GM12891 (cell line): ENCODE results near the gene TRAPPC10.

Experiments
- DNase-seq: peaks from one replicate; pipeline ENCODE4 v3.0.0; 2011; ENCODE audit warnings: low spot score; ENCODE audit not compliant: insufficient read length
- FAIRE-seq: peaks from 2 replicates; lab custom pipeline; 2011; peaks lifted over from hg19 to GRCh38; lab: Jason Lieb, UNC
- PAX5 ChIP-seq: IDR thresholded peaks from 2 replicates; pipeline ENCODE4 v1.6.1; 2011; ENCODE audit warnings: low read length, moderate library complexity, mild to moderate bottlenecking; ENCODE audit not compliant: insufficient read depth, severe bottlenecking
- POLR2A ChIP-seq: IDR thresholded peaks from 2 replicates; pipeline ENCODE4 v1.6.1; 2011; ENCODE audit warnings: low read depth, low read length, control low read depth
- POLR2AphosphoS5 ChIP-seq: IDR thresholded peaks from 2 replicates; pipeline ENCODE4 v1.6.1; 2011; ENCODE audit warnings: low read depth, low read length, control low read depth
- POU2F2 ChIP-seq: IDR thresholded peaks from 2 replicates; pipeline ENCODE4 v1.6.1; 2011; ENCODE audit warnings: low read depth, mild to moderate bottlenecking, control low read depth, low read length, moderate library complexity
- SPI1 ChIP-seq: IDR thresholded peaks from 2 replicates; pipeline ENCODE4 v1.6.1; 2011; ENCODE audit warnings: low read depth, low read length, control low read depth
- TAF1 ChIP-seq: IDR thresholded peaks from 2 replicates; pipeline ENCODE4 v1.6.1; 2011; ENCODE audit warnings: low read depth, low read length, control low read depth

The TRAPPC10 gene

DNA sequence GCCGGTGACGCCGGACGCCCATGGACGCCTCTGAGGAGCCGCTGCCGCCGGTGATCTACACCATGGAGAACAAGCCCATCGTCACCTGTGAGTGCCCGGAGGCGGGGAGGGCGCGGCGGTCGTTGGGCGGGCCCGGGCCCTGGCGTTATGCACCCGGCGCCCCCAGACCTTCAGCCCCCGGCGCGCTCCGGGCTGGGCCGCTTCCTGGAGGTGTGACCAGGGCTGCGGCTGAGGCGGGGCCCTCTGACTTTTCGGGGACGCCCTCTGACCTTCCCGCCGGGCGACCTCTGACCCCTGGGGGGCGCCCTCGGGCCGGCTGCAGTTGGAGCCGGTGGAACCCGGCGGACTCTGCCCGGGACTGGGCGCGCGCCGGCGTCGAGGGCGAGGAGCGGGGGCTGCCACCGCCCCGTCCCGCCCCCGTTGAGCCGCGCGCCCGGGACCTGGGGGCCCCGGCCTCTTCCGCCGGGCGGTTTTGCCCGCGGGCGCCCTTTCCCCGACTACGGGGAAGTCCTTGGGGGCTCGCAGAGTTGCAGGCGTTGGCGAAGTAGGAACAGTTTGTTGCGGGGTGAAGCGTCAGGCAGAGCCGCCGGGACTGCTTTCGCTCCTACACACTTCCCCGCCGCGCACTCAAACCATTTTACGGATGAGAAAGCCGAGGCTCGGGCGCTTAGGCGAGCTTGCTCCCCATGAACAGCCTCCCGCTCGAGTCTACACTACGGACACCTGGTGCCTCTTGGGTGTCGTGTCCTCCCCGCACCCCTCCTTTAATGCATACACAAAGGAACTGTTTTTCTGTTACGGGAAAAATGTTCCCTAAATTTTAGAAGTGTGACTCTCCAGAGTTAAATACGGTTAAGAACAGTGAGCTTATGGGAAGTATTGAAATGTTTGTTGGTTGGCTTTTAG, 618 bp downstream of the TRAPPC10 start:
- no peak for TF ChIP-seq POLR2AphosphoS5
- 0 out of 2 replicates have a peak, but pooled peaks have one; percentile 13 for TF ChIP-seq SPI1
- FAIRE-seq (no peak), DNase-seq (peak; percentile 85)

DNA sequence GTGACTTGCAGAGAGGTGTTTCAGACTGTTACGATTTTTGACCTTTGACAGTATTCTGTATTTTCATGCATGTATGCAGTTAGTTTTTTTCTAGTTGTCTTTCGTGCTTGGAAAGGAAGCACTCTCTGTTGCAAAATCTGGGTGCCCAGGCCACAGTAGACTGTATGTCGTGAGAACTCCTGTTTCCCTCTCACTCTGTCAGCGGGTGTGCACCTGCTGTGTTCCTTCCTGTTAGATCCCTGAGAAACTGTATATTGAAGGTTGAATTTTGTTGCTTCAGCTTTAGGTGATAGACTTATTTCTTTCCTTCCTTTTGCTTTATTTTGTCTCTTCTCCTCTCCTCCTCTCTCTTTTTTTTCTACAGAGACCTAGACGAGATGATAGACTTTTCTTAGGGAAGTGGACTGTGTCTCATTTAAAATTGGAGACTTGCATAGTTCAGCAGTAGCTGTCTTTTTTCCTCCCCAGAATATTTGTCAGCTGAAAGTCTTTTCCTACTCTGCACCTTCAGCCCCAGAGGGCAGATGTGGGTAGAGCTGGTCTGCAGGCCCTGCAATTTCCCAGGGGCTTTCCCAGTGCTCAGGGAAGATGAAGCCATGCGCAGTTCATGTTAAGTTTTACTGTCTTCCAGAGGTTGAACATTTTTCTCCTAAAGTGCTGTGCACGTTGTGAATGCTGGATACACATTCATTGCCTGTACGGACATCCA, 1.4 kb downstream of the TRAPPC10 start:
- DNase-seq = no peak
- peak; percentile 61 for FAIRE-seq
- TF ChIP-seq POU2F2 (no peak), POLR2A (no peak), TAF1 (no peak), PAX5 (no peak), SPI1 (no peak), POLR2AphosphoS5 (no peak)

DNA sequence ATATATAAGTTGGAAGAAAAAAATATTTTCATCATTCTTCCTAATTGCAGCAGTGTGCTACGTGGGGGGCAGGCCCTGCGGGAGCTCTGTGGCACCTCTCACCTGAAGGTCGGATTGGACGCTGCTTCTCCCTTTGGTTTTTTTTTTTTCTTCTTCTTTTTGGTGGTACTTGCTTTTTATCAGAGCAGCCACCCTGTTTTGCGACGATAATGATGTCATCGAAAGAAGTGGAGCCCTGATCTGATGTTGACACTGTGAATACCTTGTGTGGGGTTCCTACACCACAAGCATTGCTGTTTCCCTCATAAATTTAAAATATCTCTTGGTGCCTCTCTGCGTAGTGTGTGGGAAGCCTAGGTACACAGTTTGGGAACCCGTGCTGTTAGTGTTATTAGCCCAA, 5.5 kb downstream of the TRAPPC10 start:
- FAIRE-seq = no peak
- no peak for DNase-seq
- no peak for TF ChIP-seq SPI1
- no peak for TF ChIP-seq POLR2AphosphoS5
- no peak for TF ChIP-seq POLR2A
- TF ChIP-seq PAX5 = no peak
- no peak for TF ChIP-seq POU2F2
- TF ChIP-seq TAF1 = no peak

DNA sequence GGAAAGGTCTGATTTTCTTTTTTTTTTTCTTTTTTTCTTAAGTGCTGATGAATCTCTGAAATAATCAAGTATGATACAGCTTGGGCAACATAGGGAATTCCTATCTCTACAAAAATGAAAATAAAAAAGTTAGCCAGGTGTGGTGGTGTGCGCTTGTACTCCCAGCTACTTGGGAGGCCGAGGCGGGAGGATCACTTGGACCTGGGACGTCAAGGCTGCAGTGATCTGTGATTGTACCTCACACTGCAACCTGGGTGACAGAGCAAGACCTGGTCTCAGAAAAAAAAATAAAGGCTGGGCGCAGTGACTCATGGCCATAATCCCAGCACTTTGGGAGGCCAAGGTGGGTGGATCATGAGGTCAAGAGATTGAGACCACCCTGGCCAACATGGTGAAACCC, 6.0 kb downstream of the TRAPPC10 start:
- DNase-seq (no peak), FAIRE-seq (no peak)
- TF ChIP-seq POLR2A = no peak
- TF ChIP-seq POU2F2 = no peak

DNA sequence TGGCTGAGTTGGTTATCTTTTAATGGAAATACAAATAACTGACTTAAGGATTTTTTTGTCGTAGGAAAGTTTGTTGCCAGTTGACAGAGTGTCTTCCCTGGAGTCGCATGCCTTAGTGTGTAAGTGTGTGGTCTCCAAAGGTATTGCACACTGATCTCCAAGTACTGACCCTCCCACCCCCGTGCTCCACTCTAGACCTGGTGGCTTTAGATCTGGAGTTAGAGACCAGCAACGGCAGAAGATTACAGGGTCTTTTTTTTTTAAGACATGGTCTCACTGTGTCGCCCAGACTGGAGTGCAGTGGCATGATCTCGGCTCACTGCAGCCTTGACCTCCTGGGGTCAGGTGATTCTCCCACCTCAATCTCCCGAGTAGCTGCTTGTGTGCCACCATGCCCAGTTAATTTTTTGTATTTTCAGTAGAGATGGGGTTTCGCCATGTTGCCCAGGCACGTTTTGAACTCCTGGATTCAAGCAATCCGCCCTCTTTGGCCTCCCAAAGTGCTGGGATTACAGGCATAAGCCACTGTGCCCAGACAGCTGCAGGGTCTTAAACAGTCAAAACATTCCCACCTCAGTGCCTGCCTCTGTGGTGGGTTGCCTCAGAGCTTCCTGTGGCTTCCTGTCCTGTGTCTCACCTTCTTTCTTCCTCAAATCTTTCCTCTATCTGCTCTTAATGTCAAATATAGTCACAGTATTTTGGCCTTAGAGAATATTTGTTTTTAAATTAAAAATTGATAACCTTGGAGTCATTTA, 6.9 kb downstream of the TRAPPC10 start:
- FAIRE-seq (no peak), DNase-seq (no peak)
- no peak for TF ChIP-seq TAF1
- TF ChIP-seq POLR2AphosphoS5 = no peak
- no peak for TF ChIP-seq POLR2A
- TF ChIP-seq POU2F2 = no peak
- TF ChIP-seq PAX5 = no peak
- no peak for TF ChIP-seq SPI1

DNA sequence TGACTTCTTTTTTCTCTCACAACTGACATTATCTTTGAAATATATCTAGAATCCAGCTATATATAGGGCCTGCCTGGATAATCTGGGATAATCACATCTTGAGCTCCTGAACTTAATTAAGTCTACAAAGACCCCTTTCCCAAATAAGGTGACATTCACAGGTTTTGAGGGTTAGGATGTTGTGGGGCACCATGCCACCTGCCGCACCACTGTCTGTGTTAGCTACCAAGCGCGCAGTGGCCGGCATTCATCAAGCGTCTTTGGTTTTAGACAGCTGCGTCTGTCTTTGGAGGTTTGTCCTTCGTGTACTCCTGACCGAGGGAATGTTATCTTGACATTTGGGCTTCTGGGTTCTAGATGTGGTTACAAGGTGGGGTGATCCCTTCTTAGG, 7.5 kb downstream of the TRAPPC10 start:
- TF ChIP-seq PAX5 (no peak), POLR2AphosphoS5 (no peak), TAF1 (no peak), POLR2A (no peak), POU2F2 (no peak), SPI1 (no peak)
- no peak for FAIRE-seq
- DNase-seq = no peak

DNA sequence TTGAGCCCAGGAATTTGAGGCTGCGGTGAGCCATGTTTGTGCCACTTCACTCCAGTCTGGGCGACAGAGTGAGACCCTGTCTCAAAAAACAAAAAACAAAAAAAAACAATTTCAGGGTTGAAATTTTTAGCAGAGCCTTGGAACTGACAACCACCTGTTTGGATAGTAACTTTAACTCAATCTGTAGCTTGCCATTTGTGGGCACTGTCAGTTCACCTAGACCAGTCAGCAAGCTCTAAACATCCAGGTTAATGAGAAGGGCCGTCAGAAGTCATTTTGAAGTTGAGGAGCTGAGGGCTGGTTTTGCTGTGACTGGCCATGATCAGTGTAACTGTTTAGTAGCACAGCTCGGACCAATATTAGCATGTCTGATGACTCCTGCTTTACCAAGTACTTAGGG, 8.4 kb downstream of the TRAPPC10 start:
- TF ChIP-seq SPI1 (no peak), PAX5 (no peak), POU2F2 (no peak), POLR2A (no peak), POLR2AphosphoS5 (no peak), TAF1 (no peak)
- FAIRE-seq (no peak), DNase-seq (no peak)

DNA sequence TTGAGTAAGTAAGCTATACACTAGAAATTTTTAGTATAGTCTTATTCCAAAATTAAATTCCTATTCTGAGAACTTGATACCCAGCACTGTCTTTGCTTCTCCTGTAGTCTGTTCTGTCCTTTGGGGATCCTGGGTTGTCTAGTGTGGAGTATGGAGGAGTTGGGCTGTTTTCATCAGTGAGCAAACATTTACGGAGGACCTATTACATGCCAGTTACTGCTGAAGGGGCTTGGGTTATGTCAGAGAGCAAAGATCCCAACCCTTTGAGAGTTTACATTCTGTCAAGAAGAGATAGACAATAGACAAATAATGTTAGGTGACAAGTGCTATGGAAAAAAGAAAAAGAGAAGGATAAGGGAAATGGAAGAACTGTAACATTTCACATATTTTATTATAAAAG, 9.0 kb downstream of the TRAPPC10 start:
- DNase-seq (no peak), FAIRE-seq (no peak)

DNA sequence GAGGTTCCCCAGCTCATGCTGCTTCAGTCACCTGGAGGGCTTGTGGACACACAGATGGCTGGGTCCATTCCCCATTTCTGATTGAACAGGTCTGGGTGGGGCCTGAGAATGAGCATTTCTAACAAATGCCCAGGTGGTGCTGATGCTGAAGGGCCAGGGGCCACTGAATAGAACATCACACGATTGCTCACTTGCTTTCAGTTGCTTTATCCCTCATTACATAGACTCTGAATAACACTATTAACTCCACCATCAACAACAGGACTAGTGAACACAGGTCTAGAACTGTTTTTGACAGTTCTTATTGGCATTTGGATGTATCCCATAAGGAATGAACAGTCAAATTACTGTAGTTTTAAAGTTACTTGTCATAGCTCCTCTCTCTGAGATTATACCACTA, 12.1 kb downstream of the TRAPPC10 start:
- DNase-seq = no peak
- TF ChIP-seq POU2F2 (no peak), TAF1 (no peak), PAX5 (no peak)
- FAIRE-seq = no peak

More for the DNA sequence above, 9.0 kb downstream of the TRAPPC10 start:
- TF ChIP-seq PAX5 = no peak
- TF ChIP-seq POLR2AphosphoS5 = no peak
- TF ChIP-seq POLR2A = no peak
- no peak for TF ChIP-seq TAF1
- TF ChIP-seq SPI1 = no peak
- TF ChIP-seq POU2F2 = no peak
